GM18508 (cell line): ENCODE results near the gene RUBCN.
"Not testable (repeated sequence)": the region's sequence is repeated elsewhere in the genome, so short reads cannot be mapped to it uniquely, and the experiment has no call there.

Experiments used
- ATAC-seq: cut with Tn5 transposase; IDR thresholded peaks from one replicate; pipeline ENCODE4 v1.9.1; 2021; ENCODE audit warnings: moderate number of reproducible peaks; ENCODE audit not compliant: insufficient read depth, unreplicated experiment

Gene RUBCN

DNA sequence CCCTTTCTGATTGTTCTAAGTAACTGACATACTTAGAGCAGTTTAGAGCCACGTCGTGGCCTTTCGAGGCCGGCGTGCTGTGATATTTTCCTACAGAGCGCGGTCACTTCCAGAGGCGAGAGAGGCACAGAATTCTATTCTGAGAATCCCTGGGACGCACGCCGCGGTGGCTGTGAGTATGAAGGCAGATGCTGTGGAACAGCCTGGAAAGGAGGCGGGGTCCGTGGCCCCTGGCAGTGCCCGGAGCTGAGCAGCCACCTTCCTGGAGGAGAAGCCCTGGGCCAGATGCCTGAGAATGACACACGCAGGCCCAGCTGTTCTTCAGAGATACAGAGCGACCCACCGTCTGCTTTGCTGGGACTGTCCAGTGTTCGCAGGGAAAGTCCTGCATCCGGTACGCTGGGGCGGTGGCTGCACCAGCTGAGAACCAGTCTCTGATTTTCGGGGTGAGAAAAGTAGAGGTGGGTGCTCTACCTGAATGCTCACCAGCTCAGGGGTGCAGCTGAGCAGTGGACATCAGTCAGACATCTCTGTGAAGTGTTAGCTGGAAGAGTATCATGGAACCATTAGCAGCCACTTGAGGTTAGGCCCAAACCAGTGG, 75.4 kb downstream of the RUBCN start:
- not testable (repeated sequence) for ATAC-seq

DNA sequence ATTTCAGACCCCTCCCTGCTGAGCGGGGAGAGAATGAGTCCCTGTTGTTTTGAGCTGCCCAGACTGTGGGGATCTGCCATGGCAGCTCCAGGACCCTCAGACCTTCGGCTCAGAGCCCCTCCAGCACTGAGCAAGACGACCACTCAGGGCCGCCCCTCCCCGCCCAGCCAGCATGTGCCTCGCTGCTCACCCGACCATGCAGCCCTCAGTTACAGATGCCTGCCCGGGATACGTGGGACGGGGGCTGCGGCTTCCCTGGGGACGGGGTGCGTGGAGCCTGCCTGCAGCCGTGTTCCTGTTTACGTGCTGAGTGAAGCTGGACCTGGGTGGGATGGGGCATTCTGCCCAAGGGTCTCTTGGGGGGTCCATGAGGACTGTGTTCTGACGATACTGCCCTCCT, 77.0 kb downstream of the RUBCN start:
- not testable (repeated sequence) for ATAC-seq

DNA sequence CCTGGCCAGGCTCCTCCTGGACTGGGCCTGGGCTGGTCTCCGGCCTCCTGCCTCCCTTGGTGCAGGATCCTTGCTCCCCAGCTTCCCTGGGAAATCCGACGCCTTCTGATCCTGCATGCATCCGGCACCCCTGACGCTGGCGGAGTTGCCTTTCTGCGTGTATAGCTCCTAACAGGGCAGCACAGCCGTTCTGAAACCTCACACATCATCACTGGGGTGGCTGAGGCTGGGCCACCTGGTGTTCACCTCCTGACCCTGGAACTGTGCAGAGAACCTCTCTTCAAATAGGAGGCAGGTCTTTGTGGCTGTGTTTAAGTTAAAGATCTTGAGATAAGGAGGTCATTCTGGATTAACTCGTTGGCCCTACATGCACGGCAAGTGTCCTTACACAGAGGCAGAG, 77.6 kb downstream of the RUBCN start:
- peak; percentile 66 for ATAC-seq

DNA sequence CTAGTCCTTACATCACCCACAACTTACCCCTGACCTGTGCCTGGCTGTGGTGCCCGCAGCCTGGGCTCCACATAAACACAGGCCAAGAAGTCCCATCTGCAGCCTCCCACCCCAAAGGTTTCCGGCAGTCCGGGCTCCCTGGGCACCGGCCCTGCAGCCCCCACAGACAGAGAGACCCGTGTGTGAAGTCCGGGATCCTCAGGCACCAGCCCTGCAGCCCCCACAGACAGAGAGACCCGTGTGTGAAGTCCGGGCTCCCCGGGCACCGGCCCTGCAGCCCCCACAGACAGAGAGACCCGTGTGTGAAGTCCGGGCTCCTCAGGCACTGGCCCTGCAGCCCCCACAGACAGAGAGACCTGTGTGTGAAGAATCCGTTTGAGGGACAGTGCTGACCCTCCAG, 78.0 kb downstream of the RUBCN start:
- ATAC-seq = not testable (repeated sequence)

DNA sequence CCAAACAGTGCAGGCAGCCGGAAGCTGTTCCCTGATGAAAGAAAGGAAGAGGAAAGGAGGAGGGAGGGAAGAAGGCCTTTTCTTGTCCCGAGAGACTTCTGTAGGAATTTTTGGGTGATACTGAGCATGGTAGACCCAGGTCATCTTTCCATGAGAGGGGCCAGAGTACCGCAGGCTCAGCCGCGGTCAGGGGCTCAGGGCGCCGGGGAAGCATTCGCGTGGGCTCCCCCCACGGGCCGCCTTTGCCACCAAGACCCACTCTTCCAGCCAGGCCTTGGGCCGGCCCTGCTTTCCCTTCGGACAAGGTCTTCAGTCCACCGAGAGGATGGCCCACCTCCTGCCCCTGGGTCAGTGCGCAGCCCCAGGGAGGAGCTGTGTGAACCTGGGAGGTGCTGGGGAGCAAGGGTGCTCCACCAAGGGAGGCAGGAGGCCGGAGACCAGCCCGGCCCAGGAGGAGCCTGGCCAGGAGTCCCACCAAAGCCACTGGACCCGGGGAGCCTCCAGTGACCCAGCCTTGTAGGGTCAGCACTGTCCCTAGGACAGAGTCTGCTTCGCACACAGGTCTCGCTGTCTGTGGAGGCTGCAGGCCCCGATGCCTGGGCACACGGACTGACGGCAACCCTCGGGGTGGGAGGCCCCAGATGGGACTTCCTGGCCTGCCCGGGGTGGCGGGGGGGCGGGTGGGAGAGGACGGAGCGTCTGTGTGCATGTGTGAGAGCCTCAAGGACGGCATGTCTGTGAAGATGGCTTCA, 79.0 kb downstream of the RUBCN start:
- ATAC-seq = not testable (repeated sequence)

DNA sequence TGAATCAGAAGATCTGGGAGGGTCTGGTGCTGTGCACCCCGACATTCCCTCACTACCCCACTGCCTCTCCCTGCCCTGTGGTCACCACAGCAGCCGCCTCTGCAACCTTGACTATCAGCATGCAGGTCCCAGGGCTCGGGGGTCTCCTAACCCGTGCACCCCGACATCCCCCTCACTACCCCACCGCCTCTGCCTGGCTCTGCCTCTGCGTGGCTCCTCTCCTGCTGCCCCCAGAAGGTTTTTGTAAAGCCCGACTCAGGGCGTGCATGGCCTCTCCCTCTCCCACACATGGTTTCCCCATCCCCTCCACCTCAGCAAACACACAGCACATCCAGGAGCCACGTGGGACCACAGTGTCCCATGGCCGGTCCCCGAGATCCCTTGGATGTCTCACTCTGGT, 79.7 kb downstream of the RUBCN start:
- ATAC-seq = not testable (repeated sequence)

DNA sequence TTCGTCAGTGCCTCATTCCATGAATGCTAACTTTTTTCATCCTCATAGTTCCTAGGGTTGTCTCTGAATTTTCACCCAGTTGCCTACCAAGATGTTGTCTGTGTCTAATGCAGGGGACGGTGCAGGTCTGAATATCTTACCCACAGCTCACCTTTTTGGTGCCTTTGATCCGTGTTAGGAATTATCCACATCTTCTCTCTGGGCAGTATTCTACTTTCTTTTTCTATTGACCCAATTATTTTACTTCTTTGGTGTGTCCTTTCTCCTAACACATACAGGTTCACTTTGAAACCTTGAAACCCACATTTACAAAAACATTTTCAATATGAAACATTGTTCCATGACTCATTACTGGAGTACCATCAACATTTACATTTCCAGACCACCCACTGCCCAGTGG, 80.6 kb downstream of the RUBCN start:
- not testable (repeated sequence) for ATAC-seq

DNA sequence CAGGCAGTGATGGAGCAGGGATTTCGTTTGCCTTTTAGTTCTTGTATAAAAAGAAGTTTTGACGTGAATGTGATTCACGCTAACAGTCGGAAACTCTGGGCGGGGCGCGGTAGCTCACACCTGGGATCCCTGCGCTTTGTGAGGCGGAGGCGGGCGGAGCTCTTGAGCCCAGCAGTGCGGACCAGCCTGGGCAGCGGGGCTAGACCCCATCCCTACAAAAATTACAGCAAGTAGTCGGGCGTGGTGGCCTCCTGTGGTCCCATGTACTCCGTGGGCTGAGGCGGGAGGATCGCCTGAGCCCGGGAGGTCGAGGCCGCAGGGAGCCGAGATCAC, 81.7 kb downstream of the RUBCN start:
- peak; percentile 3 for ATAC-seq

DNA sequence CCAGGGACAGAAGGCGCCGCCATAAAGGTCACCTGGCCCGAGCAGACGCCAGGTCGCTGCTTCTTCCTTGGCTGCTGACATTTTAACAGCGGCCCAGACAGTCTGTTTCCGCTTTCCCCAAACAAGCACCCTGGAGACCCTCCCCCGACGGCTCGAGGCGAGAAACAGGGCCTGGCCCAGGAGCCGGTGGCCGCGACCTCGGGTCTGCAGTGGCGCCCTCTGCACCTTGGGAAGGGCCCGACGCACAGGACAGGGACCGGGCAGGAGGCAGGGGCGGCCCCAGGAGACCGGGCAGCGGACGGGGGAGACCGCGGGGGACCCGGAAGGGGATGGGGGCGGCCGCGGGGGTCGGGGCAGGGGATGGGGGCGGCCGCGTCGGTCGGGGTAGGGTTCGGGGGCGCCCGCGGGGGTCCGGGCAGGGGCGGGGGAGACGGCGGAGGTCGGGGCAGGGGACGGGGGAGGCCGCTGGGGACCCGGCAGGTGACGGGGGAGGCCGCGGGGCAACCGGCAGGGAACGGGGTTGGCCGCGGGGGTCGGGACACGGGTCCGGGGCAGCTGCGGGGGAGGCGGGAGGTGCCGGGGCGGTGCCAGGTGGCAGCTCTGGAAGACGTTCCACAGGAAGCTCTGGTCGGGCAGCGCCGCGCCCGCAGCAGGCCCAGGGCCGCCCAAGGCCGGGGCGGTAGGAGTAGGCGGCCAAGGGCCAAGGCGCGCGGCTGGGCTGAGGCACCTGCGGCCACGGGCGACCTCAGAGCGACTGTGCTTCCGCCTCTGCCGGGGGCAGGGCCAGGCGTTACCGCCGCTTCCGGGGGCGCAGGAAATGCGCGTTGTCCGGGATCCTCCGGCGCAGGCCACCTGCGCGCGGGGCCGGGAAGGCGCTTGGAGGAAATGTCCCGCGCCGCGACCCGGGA, 82.4 kb downstream of the RUBCN start:
- ATAC-seq = peak; percentile 47

DNA sequence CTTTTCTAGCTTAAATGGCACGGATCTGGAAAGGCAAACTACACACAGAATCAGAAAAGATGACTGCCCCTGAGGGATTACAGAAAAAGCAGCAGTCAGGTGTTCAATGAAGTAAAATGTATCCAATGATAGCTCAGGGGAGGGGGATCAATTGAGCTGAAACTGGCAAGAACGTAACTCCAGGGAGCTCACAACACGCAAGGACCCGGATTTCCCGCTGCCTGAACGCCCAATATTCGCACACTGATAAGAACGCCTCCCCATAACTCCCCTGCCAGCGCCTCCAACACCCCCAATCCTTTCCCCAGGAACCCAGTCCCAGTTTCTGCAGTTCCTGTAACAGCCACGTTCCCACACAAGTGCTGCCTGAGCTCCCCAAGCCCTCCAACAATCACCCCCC, 83.8 kb downstream of the RUBCN start:
- ATAC-seq = not testable (repeated sequence)

DNA sequence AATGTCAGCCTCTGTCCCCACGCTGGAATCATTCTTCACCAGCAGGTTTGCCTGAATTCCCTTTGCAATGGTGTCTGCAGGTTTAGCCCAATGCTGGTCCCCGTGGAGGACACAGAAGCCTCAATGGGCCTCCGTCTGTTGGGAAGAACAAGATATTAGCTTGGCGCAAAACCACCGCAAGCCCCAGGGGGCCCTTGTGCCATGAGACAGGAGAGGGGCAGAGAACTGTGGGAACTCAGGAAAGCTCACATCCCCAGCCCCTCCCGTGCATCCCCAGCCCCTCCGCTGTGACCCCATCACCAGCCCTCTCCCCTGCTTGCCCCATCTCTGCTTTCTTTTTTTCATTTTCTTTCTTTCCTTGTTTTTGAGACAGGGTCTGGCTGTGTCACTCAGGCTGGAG, 89.1 kb downstream of the RUBCN start:
- not testable (repeated sequence) for ATAC-seq

DNA sequence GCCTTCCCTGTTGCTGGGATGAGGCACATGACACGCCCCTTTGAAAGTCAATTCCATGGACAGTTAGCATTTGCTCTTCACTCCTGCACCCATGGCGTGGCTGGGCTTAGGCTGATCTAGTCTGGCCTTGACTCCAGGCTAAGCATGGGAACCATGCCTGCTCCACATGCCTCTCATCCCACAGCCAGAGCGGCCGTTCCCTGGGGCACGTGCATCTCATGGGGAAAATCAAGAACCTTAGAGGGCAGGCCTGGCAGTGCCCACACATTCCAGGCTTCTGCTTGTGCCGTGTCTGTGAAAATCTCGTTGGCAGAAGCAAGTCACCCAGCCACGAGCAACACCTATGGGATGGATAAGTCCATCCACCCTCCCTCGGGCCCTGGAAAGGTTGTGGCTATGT, 89.5 kb downstream of the RUBCN start:
- ATAC-seq = not testable (repeated sequence)

DNA sequence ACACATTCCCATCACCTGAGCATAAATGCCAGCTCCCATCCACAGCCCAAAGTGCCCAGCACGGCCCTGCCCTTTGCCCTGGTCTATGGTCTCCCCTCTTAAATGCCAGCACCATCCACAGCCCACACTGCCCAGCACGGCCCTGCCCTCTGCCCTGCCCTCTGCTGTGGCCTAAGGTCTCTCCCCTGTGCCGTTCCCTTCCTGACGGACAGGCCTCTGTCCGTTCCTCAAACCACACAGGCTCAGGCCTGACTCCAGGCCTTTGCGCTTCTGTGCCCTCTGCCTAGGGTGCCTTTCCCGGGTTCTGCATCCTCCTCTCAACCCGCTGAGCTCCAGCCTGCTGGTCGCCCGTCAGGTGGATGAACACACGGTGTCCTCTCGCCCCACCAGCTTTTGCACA, 90.4 kb downstream of the RUBCN start:
- not testable (repeated sequence) for ATAC-seq

DNA sequence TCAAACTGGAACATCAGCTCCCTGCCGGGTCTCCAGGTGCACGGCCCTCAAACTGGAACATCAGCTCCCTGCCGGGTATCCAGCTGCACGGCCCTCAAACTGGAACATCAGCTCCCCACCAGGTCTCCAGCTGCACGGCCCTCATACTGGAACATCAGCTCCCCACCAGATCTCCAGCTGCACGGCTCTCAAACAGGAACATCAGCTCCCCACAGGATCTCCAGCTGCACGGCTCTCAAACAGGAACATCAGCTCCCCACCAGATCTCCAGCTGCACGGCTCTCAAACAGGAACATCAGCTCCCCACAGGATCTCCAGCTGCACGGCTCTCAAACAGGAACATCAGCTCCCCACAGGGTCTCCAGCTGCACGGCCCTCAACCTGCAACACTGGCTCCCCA, 99.1 kb downstream of the RUBCN start:
- not testable (repeated sequence) for ATAC-seq

DNA sequence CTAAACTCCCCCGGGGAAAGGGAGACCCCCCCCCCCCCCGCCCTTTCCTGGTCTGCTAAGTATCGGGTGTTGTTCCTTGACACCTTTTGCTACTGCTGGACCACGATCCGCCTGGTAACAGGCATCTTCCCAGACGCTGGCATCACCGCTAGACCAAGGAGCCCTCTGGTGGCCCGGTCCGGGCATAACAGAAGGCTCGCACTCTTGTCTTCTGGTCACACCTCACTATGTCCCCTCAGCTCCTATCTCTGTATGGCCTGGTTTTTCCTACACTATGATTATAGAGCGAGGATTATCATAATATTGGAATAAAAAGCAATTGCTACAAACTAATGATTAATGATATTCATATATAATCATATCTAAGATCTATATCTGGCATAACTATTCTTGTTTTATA, 104.7 kb downstream of the RUBCN start:
- ATAC-seq = not testable (repeated sequence)

DNA sequence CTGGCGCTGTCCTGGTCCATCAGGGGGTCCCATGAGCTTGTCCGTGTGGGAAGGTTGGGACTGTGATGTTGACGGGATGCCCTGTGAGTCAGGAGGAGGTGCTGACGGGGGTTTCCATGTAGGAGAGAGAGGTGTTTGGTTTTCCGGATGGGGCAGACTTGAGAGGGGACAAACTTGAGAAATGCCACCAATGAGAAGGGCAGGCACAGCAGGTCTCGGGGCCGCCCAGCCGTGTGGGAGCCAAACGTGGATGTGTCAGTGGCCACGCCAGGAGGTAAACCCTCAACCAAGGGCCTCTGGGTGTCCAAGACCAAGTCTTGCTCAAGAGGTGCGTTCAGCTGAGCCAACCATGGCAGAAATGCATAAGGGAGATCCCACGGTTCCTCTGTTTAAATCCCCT, 105.9 kb downstream of the RUBCN start:
- not testable (repeated sequence) for ATAC-seq

DNA sequence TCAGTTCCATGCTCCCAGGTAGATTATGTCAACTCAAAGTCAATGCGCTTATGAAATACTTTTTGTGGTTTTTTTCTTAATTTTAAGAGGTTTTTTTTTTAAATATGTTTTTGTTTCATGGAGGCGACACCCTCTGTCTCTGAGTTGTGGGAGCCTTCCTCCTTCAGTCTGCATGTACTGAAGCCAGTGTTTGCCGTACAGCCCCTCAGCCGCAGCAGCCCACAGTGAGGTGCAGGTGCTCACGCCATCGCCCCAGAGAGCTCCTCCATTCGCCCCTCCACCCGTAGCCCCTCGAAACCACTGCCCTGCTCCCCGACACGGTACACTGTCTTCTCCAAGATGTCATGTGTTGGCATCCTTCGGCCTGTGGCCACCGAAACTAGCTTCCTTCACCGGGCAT, 107.4 kb downstream of the RUBCN start:
- not testable (repeated sequence) for ATAC-seq

DNA sequence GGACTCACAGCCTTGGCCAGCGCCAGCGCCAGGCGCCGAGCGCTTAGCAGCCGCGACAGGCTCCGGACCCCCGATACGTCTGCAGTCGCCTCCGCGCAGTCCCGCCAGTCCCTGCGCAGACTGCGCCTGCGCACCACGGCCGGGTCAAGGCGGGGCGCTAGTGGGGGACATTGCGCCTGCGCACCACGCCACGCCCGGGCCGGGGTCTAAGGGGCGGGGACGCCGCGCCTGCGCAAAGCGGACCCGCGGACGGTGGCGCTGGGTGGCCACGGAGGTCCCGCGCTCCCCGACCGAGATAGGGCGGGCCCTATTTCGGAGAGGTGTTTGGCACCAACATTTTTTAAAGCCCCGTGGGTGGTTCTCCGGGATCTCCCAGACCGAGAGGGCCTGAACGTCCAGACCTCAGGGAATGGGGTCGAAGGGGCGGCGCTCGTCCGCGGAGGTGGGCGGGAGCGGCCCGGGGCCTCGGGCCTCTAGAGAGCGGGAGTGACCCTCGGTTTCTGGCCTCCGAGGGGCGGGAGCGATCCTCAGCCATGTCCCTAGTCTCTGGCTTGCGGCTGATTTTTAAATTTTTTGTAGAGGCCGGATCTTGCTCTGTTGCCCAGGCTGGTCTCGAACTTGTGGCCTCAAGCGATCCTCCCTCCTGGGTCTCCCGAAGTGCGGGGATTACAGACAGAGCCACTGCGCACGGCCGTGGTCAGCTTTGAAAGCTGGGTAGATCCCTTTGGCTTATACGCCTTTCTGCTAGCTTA, 108.8 kb downstream of the RUBCN start:
- not testable (repeated sequence) for ATAC-seq

DNA sequence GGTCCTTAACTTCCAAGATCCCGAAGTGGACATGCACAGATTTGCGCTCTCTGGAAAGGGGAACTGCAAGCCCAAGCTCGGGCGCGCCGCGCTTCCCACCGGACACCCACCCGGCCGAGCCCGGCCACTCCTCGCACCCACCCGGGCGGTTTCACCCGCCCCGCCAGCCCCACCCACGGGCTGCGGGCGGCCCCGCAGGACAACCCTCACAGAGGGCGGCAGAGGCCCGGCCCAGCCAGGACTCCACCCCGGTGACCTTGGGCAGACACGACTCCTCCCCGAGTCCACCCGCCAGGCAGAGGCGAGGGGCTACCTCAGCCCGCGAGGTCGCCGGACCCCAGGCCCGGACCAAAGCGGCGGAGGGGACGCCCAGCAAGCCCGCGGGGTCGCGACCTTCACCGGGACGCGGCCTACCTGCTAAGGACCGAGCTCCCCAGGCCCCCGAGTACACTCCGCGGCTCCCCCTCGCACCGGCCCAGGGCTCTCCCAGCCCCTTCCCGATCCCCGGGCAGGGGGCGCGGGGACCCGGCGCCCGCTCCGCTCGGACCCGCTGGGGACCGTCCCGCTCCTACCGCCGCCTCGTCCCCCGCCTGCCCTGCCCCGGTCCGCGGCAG, 109.4 kb downstream of the RUBCN start:
- not testable (repeated sequence) for ATAC-seq
